Trophoblast cell (in vitro differentiated cells and primary cell): ENCODE results near the gene PPP4R1.

Source experiments
- DNase-seq, 2 donors: peaks; one replicate each; pipeline ENCODE4 v3.0.0-alpha.2; 2016
- H2AFZ ChIP-seq: 2 replicates; pipeline ENCODE4 v1.6.1; 2013; ENCODE audit warnings: low read length, moderate library complexity, mild to moderate bottlenecking; ENCODE audit not compliant: insufficient read depth, poor library complexity
- H2AK5ac ChIP-seq: 2 replicates; pipeline ENCODE4 v1.6.1; 2013; ENCODE audit warnings: mild to moderate bottlenecking, low read length
- H2BK120ac ChIP-seq: 2 replicates; pipeline ENCODE4 v1.6.1; 2013; ENCODE audit warnings: low read length, mild to moderate bottlenecking, moderate library complexity; ENCODE audit not compliant: insufficient read depth, poor library complexity
- H2BK12ac ChIP-seq: 2 replicates; pipeline ENCODE4 v1.6.1; 2013; ENCODE audit warnings: mild to moderate bottlenecking, low read length, moderate library complexity
- H2BK5ac ChIP-seq: 2 replicates; pipeline ENCODE4 v1.6.1; 2013; ENCODE audit warnings: low read length, low read depth, moderate library complexity, mild to moderate bottlenecking; ENCODE audit not compliant: poor library complexity
- H3K14ac ChIP-seq: 2 replicates; pipeline ENCODE4 v1.6.1; 2013; ENCODE audit warnings: mild to moderate bottlenecking, low read length
- H3K18ac ChIP-seq: 2 replicates; pipeline ENCODE4 v1.6.1; 2013; ENCODE audit warnings: mild to moderate bottlenecking, low read length
- H3K23ac ChIP-seq: 2 replicates; pipeline ENCODE4 v1.6.1; 2013; ENCODE audit warnings: low read length
- H3K27ac ChIP-seq: 2 replicates; pipeline ENCODE4 v1.5.1; 2013; ENCODE audit warnings: low read depth, mild to moderate bottlenecking, inconsistent platforms, low read length, moderate library complexity
- H3K27me3 ChIP-seq: 2 replicates; pipeline ENCODE4 v1.6.1; 2013; ENCODE audit warnings: inconsistent platforms, mild to moderate bottlenecking, low read length, moderate library complexity; ENCODE audit not compliant: insufficient read depth
- H3K36me3 ChIP-seq, 2 experiments: 1 replicate in 1 of 2; 2 replicates in 1 of 2; pipeline ENCODE4 v1.6.1; 2013; ENCODE audit warnings: low read length in 2 of 2, mild to moderate bottlenecking in 2 of 2, moderate library complexity in 1 of 2; ENCODE audit not compliant: insufficient read depth in 2 of 2, control insufficient read depth in 1 of 2
- H3K4ac ChIP-seq: 2 replicates; pipeline ENCODE4 v1.6.1; 2013; ENCODE audit warnings: low read depth, mild to moderate bottlenecking, low read length, moderate library complexity
- H3K4me1 ChIP-seq, 2 experiments: 1 replicate in 1 of 2; 2 replicates in 1 of 2; pipeline ENCODE4 v1.6.1; 2013; ENCODE audit warnings: low read length in 2 of 2, mild to moderate bottlenecking in 2 of 2, moderate library complexity in 1 of 2; ENCODE audit not compliant: insufficient read depth in 2 of 2, control insufficient read depth in 1 of 2
- H3K4me2 ChIP-seq: 2 replicates; pipeline ENCODE4 v1.6.1; 2013; ENCODE audit warnings: inconsistent platforms, mild to moderate bottlenecking, low read length, moderate library complexity
- H3K4me3 ChIP-seq: 2 replicates; pipeline ENCODE4 v1.5.1; 2013; ENCODE audit warnings: mild to moderate bottlenecking, low read depth, low read length, inconsistent platforms
- H3K79me1 ChIP-seq: one replicate; pipeline ENCODE4 v1.6.1; 2013; ENCODE audit warnings: low read length
- H3K79me2 ChIP-seq: 2 replicates; pipeline ENCODE4 v1.6.1; 2013; ENCODE audit warnings: low read length, mild to moderate bottlenecking; ENCODE audit not compliant: control insufficient read depth, insufficient read depth, poor library complexity
- H3K9ac ChIP-seq: 2 replicates; pipeline ENCODE4 v1.6.1; 2013; ENCODE audit warnings: mild to moderate bottlenecking, low read length
- H3K9me3 ChIP-seq: 2 replicates; pipeline ENCODE4 v1.6.1; 2013; ENCODE audit warnings: low read depth, mild to moderate bottlenecking, control low read depth, inconsistent platforms, low read length; ENCODE audit not compliant: insufficient read depth
- H4K12ac ChIP-seq: 2 replicates; pipeline ENCODE4 v1.6.1; 2013; ENCODE audit warnings: low read depth, mild to moderate bottlenecking, low read length, moderate library complexity
- H4K8ac ChIP-seq: 2 replicates; pipeline ENCODE4 v1.6.1; 2013; ENCODE audit warnings: low read depth, mild to moderate bottlenecking, low read length, moderate library complexity
- H4K91ac ChIP-seq: one replicate; pipeline ENCODE4 v1.6.1; 2013; ENCODE audit warnings: low read depth, mild to moderate bottlenecking, low read length, moderate library complexity
- WGBS: extraction: QIAGEN DNeasy Blood & Tissue Kit; methylation state at CpG from one replicate; pipeline ENCODE4 v1.1.7; 2013; ENCODE audit warnings: missing lambda C conversion rate; ENCODE audit not compliant: insufficient read length, insufficient coverage; ENCODE audit errors: extremely low coverage; 5-methylcytosine and 5-hydroxymethylcytosine counted together

Gene PPP4R1

GRCh38 chr18:9561759-9562158 is 52.6 kb downstream of the PPP4R1 start:
- Histone ChIP-seq H3K23ac (no peak overlapping the region), H3K9ac (no peak overlapping the region), H3K9me3 (no peaks in the 10 kb centered on the region), H3K4me3 (no peak overlapping the region), H2BK12ac (no peak overlapping the region), H3K4me1 (no peaks in the 10 kb centered on the region), H3K4ac (no peak overlapping the region), H3K79me1 (no peaks in the 10 kb centered on the region), H3K4me2 (no peak overlapping the region), H2AFZ (no peak overlapping the region), H3K79me2 (no peaks in the 10 kb centered on the region), H2BK5ac (no peak overlapping the region), H3K14ac (no peak overlapping the region), H3K27me3 (no peaks in the 10 kb centered on the region), H3K18ac (no peak overlapping the region), H3K36me3 (peaks cover 27 to 39% of the 10 kb centered on the region in 2 experiments), H4K8ac (no peak overlapping the region), H2BK120ac (no peak overlapping the region), H3K27ac (no peak overlapping the region), H4K12ac (no peak overlapping the region), H4K91ac (no peak overlapping the region), H2AK5ac (no peak overlapping the region)
- WGBS: no CpG with 5 or more reads among the region's 2 CpGs
- no peak for DNase-seq

GRCh38 chr18:9559253-9559652 is 55.1 kb downstream of the PPP4R1 start:
- Histone ChIP-seq H3K4ac (no peak overlapping the region), H3K4me2 (no peak overlapping the region), H3K9me3 (no peaks in the 10 kb centered on the region), H3K27me3 (no peaks in the 10 kb centered on the region), H4K8ac (no peak overlapping the region), H3K4me1 (no peaks in the 10 kb centered on the region), H2BK5ac (no peak overlapping the region), H3K9ac (no peak overlapping the region), H3K36me3 (peaks cover 33 to 41% of the 10 kb centered on the region in 2 experiments), H3K79me2 (no peaks in the 10 kb centered on the region), H2BK120ac (no peak overlapping the region), H3K18ac (no peak overlapping the region), H3K4me3 (no peak overlapping the region), H3K23ac (no peak overlapping the region), H3K27ac (no peak overlapping the region), H2AFZ (no peak overlapping the region), H3K79me1 (no peaks in the 10 kb centered on the region), H2BK12ac (no peak overlapping the region), H4K91ac (no peak overlapping the region), H2AK5ac (no peak overlapping the region), H4K12ac (no peak overlapping the region), H3K14ac (no peak overlapping the region)
- WGBS: no CpG with 5 or more reads among the region's 6 CpGs
- no peak for DNase-seq

GRCh38 chr18:9558387-9559064 is 55.8 kb downstream of the PPP4R1 start:
- Histone ChIP-seq H3K4ac (no peak overlapping the region), H3K4me1 (no peaks in the 10 kb centered on the region), H3K27ac (no peak overlapping the region), H3K79me2 (no peaks in the 10 kb centered on the region), H3K9ac (no peak overlapping the region), H4K8ac (no peak overlapping the region), H3K18ac (no peak overlapping the region), H2BK5ac (no peak overlapping the region), H3K4me3 (no peak overlapping the region), H3K79me1 (no peaks in the 10 kb centered on the region), H3K9me3 (no peaks in the 10 kb centered on the region), H3K27me3 (no peaks in the 10 kb centered on the region), H3K4me2 (no peak overlapping the region), H2AK5ac (no peak overlapping the region), H4K12ac (no peak overlapping the region), H3K23ac (no peak overlapping the region), H3K36me3 (peaks cover 38 to 46% of the 10 kb centered on the region in 2 experiments), H4K91ac (no peak overlapping the region), H3K14ac (no peak overlapping the region), H2BK12ac (no peak overlapping the region), H2BK120ac (no peak overlapping the region), H2AFZ (no peak overlapping the region)
- no peak for DNase-seq
- no CpG with 5 or more reads among the region's 4 CpGs for WGBS

- Histone ChIP-seq H3K4me2 (no peak overlapping the region), H3K4me3 (no peak overlapping the region), H3K14ac (no peak overlapping the region), H3K79me1 (no peaks in the 10 kb centered on the region), H2BK5ac (no peak overlapping the region), H3K9me3 (no peaks in the 10 kb centered on the region), H3K27ac (no peak overlapping the region), H2BK120ac (no peak overlapping the region), H3K4me1 (no peaks in the 10 kb centered on the region), H2BK12ac (no peak overlapping the region), H2AFZ (no peak overlapping the region), H3K23ac (no peak overlapping the region), H4K12ac (no peak overlapping the region), H3K36me3 (peaks cover 35 to 45% of the 10 kb centered on the region in 2 experiments), H2AK5ac (no peak overlapping the region), H3K9ac (no peak overlapping the region), H3K18ac (no peak overlapping the region), H3K79me2 (no peaks in the 10 kb centered on the region), H3K27me3 (no peaks in the 10 kb centered on the region), H3K4ac (no peak overlapping the region), H4K91ac (no peak overlapping the region), H4K8ac (no peak overlapping the region)
- DNase-seq: no peak
- no CpG with 5 or more reads among the region's 13 CpGs for WGBS
Measured at GRCh38 chr18:9557250-9557943, 57.0 kb downstream of the PPP4R1 start.
